ENCODE results near the gene SLC30A7. TPM values are rescaled to one million over a fixed set of nuclear protein-coding genes. Genes with fewer than 3 reads are reported as not detected.

The SLC30A7 gene
- total and polyA plus RNA-seq, 2 of the 13 experiments (the other 11 are each of a cell fraction or from before 2014, with no cell fraction given), result 8.3 to 40.8 TPM

- Histone ChIP-seq H3K4me2 (ENCODE audit: low read depth, low read length) (no peak overlapping the region), H3K27me3 (ENCODE audit: control insufficient read depth in 1 of 2, insufficient read depth in 2 of 2, low read length in 2 of 2) (no peaks in the 10 kb centered on the region), H3K36me3 (replicated peaks in 1 of 2; ENCODE audit: control insufficient read depth in 1 of 2, insufficient read depth in 2 of 2, low read length in 2 of 2) (peaks cover 6 to 30% of the 10 kb centered on the region in 2 experiments; a peak in 4 of 5 replicates), H3K9ac (ENCODE audit: insufficient read depth, low read depth, low read length) (no peak overlapping the region), H2AFZ (ENCODE audit: low read length) (no peak overlapping the region), H3K9me3 (ENCODE audit: low read length) (no peaks in the 10 kb centered on the region), H3K4me3 (replicated peaks in 1 of 3; ENCODE audit: insufficient read depth in 1 of 3, low read depth in 2 of 3, low read length in 3 of 3) (no peak overlapping the region), H3K27ac (ENCODE audit: extremely low read length, insufficient read depth, low read length) (no peak overlapping the region), H3K4me1 (ENCODE audit: insufficient read depth, low read length) (peaks cover 19% of the 10 kb centered on the region), H4K20me1 (ENCODE audit: insufficient read depth, low read length) (no peaks in the 10 kb centered on the region), H3K79me2 (ENCODE audit: insufficient read depth, low read length) (peaks cover 1% of the 10 kb centered on the region)
- TF ChIP-seq CHCHD3 (CRISPR knock-in tag; IDR thresholded peaks at IDR 0.05) (no peak), RNF2 (conservative IDR thresholded peaks at IDR 0.05; ENCODE audit: low read depth) (no peak), ZNF446 (CRISPR knock-in tag; IDR thresholded peaks at IDR 0.05) (no peak), ZNF766 (CRISPR knock-in tag; IDR thresholded peaks at IDR 0.05; ENCODE audit: borderline replicate concordance) (no peak), NCOA1 (CRISPR knock-in tag; IDR thresholded peaks at IDR 0.05) (no peak), FIP1L1 (IDR thresholded peaks at IDR 0.05; ENCODE audit: borderline replicate concordance, insufficient read depth, low read depth, low read length) (no peak), ZNF34 (CRISPR knock-in tag; IDR thresholded peaks at IDR 0.05; ENCODE audit: borderline replicate concordance) (no peak), ATF1 (CRISPR knock-in tag; IDR thresholded peaks at IDR 0.05) (no peak), RFXANK (CRISPR knock-in tag; IDR thresholded peaks at IDR 0.05) (no peak), ZFX (CRISPR knock-in tag; IDR thresholded peaks at IDR 0.05; ENCODE audit: low read depth) (no peak), ZFP1 (CRISPR knock-in tag; IDR thresholded peaks at IDR 0.05) (no peak), ZNF513 (CRISPR knock-in tag; conservative IDR thresholded peaks at IDR 0.05) (no peak), CCDC6 (CRISPR knock-in tag; IDR thresholded peaks at IDR 0.05) (no peak), ZNF512 (CRISPR knock-in tag; IDR thresholded peaks at IDR 0.05) (no peak), ETV6 (CRISPR knock-in tag; conservative IDR thresholded peaks at IDR 0.05) (no peak), E2F1 (CRISPR knock-in tag; IDR thresholded peaks at IDR 0.05) (no peak), SUZ12 (IDR thresholded peaks at IDR 0.05; ENCODE audit: low read depth, low read length) (no peak), ZNF547 (CRISPR knock-in tag; IDR thresholded peaks at IDR 0.05) (no peak), ZNF629 (CRISPR knock-in tag; conservative IDR thresholded peaks at IDR 0.05) (no peak), PTBP1 (IDR thresholded peaks at IDR 0.05; ENCODE audit: low read depth, low read length, poor library complexity, severe bottlenecking) (no peak)
- POLR2A ChIA-PET, result no interaction called here
- no TSS peak for BruUV-seq (replicated peaks)
- DNase-seq (ENCODE audit: low spot score) (no peak), FAIRE-seq (no peak), ATAC-seq (no peak)
- intact Hi-C loops (cut with micrococcal nuclease; ENCODE audit: unreplicated experiment) (no loop called here), in situ Hi-C loops (cut with HindIII; ENCODE audit: extremely low pct_ligation_motif_present, low pct_unique_long_range_greater_than_20kb) (no loop called here)
- WGBS (ENCODE audit: low lambda C conversion rate), result 90% methylated on average over 4 of the region's 4 CpGs
- CTCF ChIA-PET (ENCODE audit: low intra/inter-chr PET ratio, low total read pairs), result no interaction called here
Measured at GRCh38 chr1:100950781-100951180, 54.9 kb downstream of the SLC30A7 start.
